GM12878 (cell line): ENCODE data around the gene ANO7. TPM values are rescaled to one million over a fixed set of nuclear protein-coding genes. Genes with fewer than 3 reads are reported as not detected.

Experiments used
- ATAC-seq: fragments of 200-7000 bp; cut with Tn5 transposase; 3 replicates; pipeline ENCODE4 v1.9.1; 2020; ENCODE audit warnings: mild to moderate bottlenecking, moderate library complexity
- BruUV-seq: library from RNA; stranded (reverse); fragments of 400-500 nt; replicated peaks from 2 replicates; lab custom pipeline; 2021; lab: Mats Ljungman, UMichigan
- CTCF ChIA-PET: fragments of 300-600 bp; sonication (Branson Sonifier 250); formaldehyde crosslinking; extraction: SDS; loops from one replicate; lab custom pipeline; 2021; ENCODE audit warnings: inconsistent platforms; lab: Yijun Ruan, JAX
- POLR2A ChIA-PET: fragments of 350-600 bp; formaldehyde crosslinking; extraction: SDS; loops from one replicate; lab custom pipeline; 2021; ENCODE audit warnings: inconsistent platforms; lab: Charles Lee
- RAD21 ChIA-PET: fragments of 300-600 bp; sonication (Branson Sonifier 250); formaldehyde crosslinking; loops from one replicate; lab custom pipeline; 2023; ENCODE audit warnings: antibody characterized with exemption; ENCODE audit not compliant: unreplicated experiment; lab: Charles Lee
- SMC1A ChIA-PET: fragments of 300-600 bp; sonication (Branson Sonifier 250); formaldehyde crosslinking; loops from one replicate; lab custom pipeline; 2023; ENCODE audit not compliant: unreplicated experiment, uncharacterized antibody; lab: Charles Lee
- DNase-seq: peaks from one replicate; pipeline ENCODE4 v3.0.0-alpha.2; 2011; ENCODE audit warnings: low read depth, low spot score
- FAIRE-seq: peaks from 3 replicates; lab custom pipeline; 2011; peaks lifted over from hg19 to GRCh38; lab: Jason Lieb, UNC
- H2AFZ ChIP-seq: 2 replicates; pipeline ENCODE4 v1.6.0; 2011; ENCODE audit warnings: low read depth, low read length, control low read depth; ENCODE audit not compliant: control insufficient read depth
- H3K27ac ChIP-seq: 2 replicates; pipeline ENCODE4 v1.5.1; 2011; ENCODE audit warnings: control low read depth; ENCODE audit not compliant: control insufficient read depth, insufficient read depth
- H3K27me3 ChIP-seq, 2 experiments: replicated peaks in 1 of 2; 2 replicates each; pipeline versions ENCODE4 v1.6.0 to v1.6.1; 2011; ENCODE audit warnings: low read length in 1 of 2; ENCODE audit not compliant: control insufficient read depth in 2 of 2, insufficient read depth in 2 of 2
- H3K36me3 ChIP-seq, 2 experiments: 2 replicates each; pipeline ENCODE4 v1.5.1; 2011; ENCODE audit warnings: low read length in 1 of 2; ENCODE audit not compliant: control insufficient read depth in 2 of 2, insufficient read depth in 2 of 2
- H3K4me1 ChIP-seq: 2 replicates; pipeline ENCODE4 v1.6.1; 2011; ENCODE audit warnings: mild to moderate bottlenecking, low read length, moderate library complexity, mixed read lengths; ENCODE audit not compliant: control insufficient read depth, insufficient read depth
- H3K4me2 ChIP-seq: 2 replicates; pipeline ENCODE4 v1.6.0; 2011; ENCODE audit warnings: control low read depth; ENCODE audit not compliant: control insufficient read depth, insufficient read depth
- H3K4me3 ChIP-seq: fragments of 200-600 bp; sonication (generic); 2 replicates; pipeline ENCODE4 v1.5.1; 2016
- H3K79me2 ChIP-seq: 2 replicates; pipeline ENCODE4 v1.6.0; 2011; ENCODE audit warnings: low read length; ENCODE audit not compliant: control insufficient read depth, insufficient read depth
- H3K9ac ChIP-seq: 2 replicates; pipeline ENCODE4 v1.8.0; 2011; ENCODE audit warnings: low read length, control low read depth, mixed read lengths; ENCODE audit not compliant: control insufficient read depth, insufficient read depth
- H3K9me3 ChIP-seq: replicated peaks from 3 replicates; pipeline ENCODE4 v1.5.1; 2011; ENCODE audit warnings: mild to moderate bottlenecking, low read length; ENCODE audit not compliant: control insufficient read depth, insufficient read depth
- H4K20me1 ChIP-seq: 2 replicates; pipeline ENCODE4 v1.6.0; 2011; ENCODE audit not compliant: control insufficient read depth, insufficient read depth
- CBX5 ChIP-seq: sonication (generic); IDR thresholded peaks from 2 replicates; pipeline ENCODE4 v1.6.1; 2016; ENCODE audit warnings: low read depth, moderate library complexity, mild to moderate bottlenecking, inconsistent platforms
- CEBPB ChIP-seq, 2 experiments: fragments of 150-350 bp in 1 of 2; IDR thresholded peaks; 2 replicates each; pipeline ENCODE4 v1.6.1; 2012 to 2014; ENCODE audit warnings: low read depth in 2 of 2, low read length in 2 of 2, borderline replicate concordance in 1 of 2, inconsistent platforms in 1 of 2
- EZH2 ChIP-seq: IDR thresholded peaks from 2 replicates; pipeline ENCODE4 v1.6.1; 2012; ENCODE audit warnings: low read depth, mild to moderate bottlenecking, control low read depth, inconsistent platforms, low read length, borderline replicate concordance; ENCODE audit not compliant: control insufficient read depth
- PAX5 ChIP-seq: IDR thresholded peaks from 2 replicates; pipeline ENCODE4 v1.6.1; 2011; ENCODE audit warnings: low read depth, low read length, borderline replicate concordance
- PAX8 ChIP-seq: fragments of 450-650 bp; IDR thresholded peaks from 2 replicates; pipeline ENCODE4 v1.6.1; 2017; ENCODE audit warnings: mild to moderate bottlenecking, moderate library complexity
- POLR2AphosphoS5 ChIP-seq: IDR thresholded peaks from 2 replicates; pipeline ENCODE4 v1.6.1; 2011; ENCODE audit warnings: mild to moderate bottlenecking, low read length, inconsistent platforms
- RFX5 ChIP-seq: IDR thresholded peaks from 2 replicates; pipeline ENCODE4 v1.6.1; 2011; ENCODE audit warnings: low read depth, low read length, improper control_type of control experiment
- SMARCA5 ChIP-seq: fragments of 450-650 bp; IDR thresholded peaks from 2 replicates; pipeline ENCODE4 v1.6.1; 2017; ENCODE audit warnings: mild to moderate bottlenecking
- SREBF1 ChIP-seq: IDR thresholded peaks from 2 replicates; pipeline ENCODE4 v1.6.1; 2012; ENCODE audit warnings: mild to moderate bottlenecking, low read length
- SREBF2 ChIP-seq: IDR thresholded peaks from 2 replicates; pipeline ENCODE4 v1.6.1; 2012; ENCODE audit warnings: mild to moderate bottlenecking, low read length
- SRF ChIP-seq, 2 experiments: IDR thresholded peaks; 2 replicates each; pipeline ENCODE4 v1.6.1; 2011; ENCODE audit warnings: low read depth in 2 of 2, low read length in 2 of 2, mild to moderate bottlenecking in 1 of 2, moderate library complexity in 1 of 2
- WGBS: methylation state at CpG from one replicate; pipeline ENCODE4 v1.1.6; 2016; ENCODE audit warnings: low lambda C conversion rate; ENCODE audit not compliant: insufficient replicate concordance, insufficient coverage; ENCODE audit errors: missing lambda C conversion rate; 5-methylcytosine and 5-hydroxymethylcytosine counted together
- in situ Hi-C: fragments of 300-500 bp; cut with MboI; formaldehyde crosslinking; loops from 9 replicates; pipeline ENCODE4 v1.14.3; 2018; ENCODE audit warnings: mixed read lengths
- intact Hi-C: fragments of 100-400 bp; cut with micrococcal nuclease; formaldehyde crosslinking; loops from one replicate; pipeline ENCODE4 v1.14.2; 2022; ENCODE audit not compliant: unreplicated experiment
- polyA plus RNA-seq, 11 experiments: library from polyadenylated mRNA; depleted of rRNA in 4 of 11; unstranded in 6 of 11; stranded (reverse) in 5 of 11; fragments of >200 nt; fragmentation: Nextera tagmentation in 4 of 11; fragmentation: Illumina TruSeq in 1 of 11; extraction: Ambion mirVana in 4 of 11; extraction: Trizol in 1 of 11; gene quantifications; 1 replicate in 1 of 11; 2 replicates in 10 of 11; pipeline versions ENCODE4 v1.2.1 to v1.2.3, GENCODE V29; 2011 to 2016; ENCODE audit warnings: inconsistent platforms in 2 of 11, missing spikeins in 2 of 11, low read depth in 1 of 11
- total RNA-seq, 4 experiments: library from RNA; depleted of rRNA in 3 of 4; stranded (reverse); fragments of >200 nt in 3 of 4; fragmentation: Illumina TruSeq in 1 of 4; extraction: Trizol in 1 of 4; gene quantifications; 2 replicates each; pipeline versions ENCODE4 v1.2.1 to v1.2.3, GENCODE V29; 2013 to 2021
- TF ChIP-seq, protein P1 (sequence below): fragments of 450-650 bp; IDR thresholded peaks from 2 replicates; pipeline ENCODE4 v1.6.1; 2016; ENCODE audit warnings: mild to moderate bottlenecking

The ANO7 gene
- total and polyA plus RNA-seq, 10 of the 15 experiments (the other 5 are each of a cell fraction or from before 2014, with no cell fraction given): 0.08 to 1.4 (median 0.44) TPM

DNA sequence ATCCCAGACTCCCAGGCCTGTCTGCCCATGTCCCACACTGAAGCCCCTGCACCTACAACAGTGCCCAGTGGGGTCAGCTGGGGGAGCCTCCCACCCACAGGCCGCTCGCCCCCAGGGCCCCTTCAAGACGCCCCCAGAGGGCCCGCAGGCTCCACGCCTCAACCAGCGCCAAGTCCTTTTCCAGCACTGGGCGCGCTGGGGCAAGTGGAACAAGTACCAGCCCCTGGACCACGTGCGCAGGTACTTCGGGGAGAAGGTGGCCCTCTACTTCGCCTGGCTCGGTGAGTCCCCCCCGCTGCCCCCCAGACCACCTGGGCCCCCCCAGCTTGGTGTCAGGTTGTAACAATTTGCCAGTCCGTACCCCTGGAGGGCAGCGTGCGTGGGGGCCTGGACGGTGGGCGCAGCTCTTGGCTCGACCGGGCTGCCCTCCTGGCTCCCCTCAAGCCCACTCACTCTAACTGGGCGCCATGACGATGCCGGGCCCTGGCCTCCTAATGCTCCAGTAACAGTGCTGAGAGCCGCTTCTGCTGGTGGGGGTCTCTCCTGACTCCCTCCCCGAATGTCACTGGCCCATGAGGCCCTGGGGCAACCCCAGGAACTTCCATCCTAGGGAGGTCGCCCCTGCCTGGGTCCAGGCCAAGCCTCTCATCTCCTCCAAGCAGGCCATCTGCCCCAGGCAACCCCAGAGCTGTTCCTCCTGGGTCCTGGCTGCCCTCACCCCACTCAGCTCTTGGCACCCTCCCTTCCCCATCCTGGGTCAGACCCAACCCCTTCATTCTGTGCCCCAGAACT is 14.9 kb downstream of the ANO7 start (continued):
- TF ChIP-seq SMARCA5 (no peak), RFX5 (no peak), SRF (IDR thresholded peaks at IDR 0.05; ENCODE audit: low read depth in 2 of 2, low read length in 2 of 2) (no peak), CBX5 (no peak), SREBF1 (no peak)

DNA sequence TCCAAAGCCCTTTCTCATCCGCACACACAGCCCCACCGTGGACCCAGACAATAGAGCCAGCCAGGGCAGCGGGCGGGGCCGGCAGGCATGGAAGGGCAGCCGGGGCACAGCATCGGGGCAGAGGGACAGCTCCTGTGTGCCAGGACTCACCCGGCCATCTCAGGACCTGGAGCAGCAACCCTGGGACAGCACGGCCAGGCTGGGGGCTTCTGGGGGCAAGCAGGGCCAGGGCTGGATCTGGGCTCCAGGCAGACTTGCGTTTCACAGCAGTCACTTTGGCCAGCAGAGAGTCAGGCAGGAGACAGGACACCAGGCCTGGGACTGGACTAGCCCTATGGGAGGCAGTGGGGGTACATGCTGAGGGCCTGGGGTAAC is 15.5 kb downstream of the ANO7 start:
- no TSS peak for BruUV-seq
- no peaks in the 10 kb centered on the region for H3K9me3 ChIP-seq
- no peak for TF ChIP-seq SREBF2
- H3K27me3 ChIP-seq: no peaks in the 10 kb centered on the region
- no peak for DNase-seq
- intact Hi-C loops: no loop called here
- CTCF ChIA-PET: no interaction called here
- H3K79me2 ChIP-seq: no peaks in the 10 kb centered on the region
- H4K20me1 ChIP-seq: no peaks in the 10 kb centered on the region
- RAD21 ChIA-PET: no interaction called here
- H3K27ac ChIP-seq: no peak overlapping the region
- H3K9ac ChIP-seq: no peak overlapping the region
- SMC1A ChIA-PET: no interaction called here
- H3K4me3 ChIP-seq: no peak overlapping the region
- no peaks in the 10 kb centered on the region for H3K4me1 ChIP-seq
- peak; percentile 17; the same call in 2 of the 3 replicates for ATAC-seq
- FAIRE-seq: no peak
- WGBS: 71% methylated on average over 10 of the region's 10 CpGs
- no peak overlapping the region for H3K4me2 ChIP-seq
- in situ Hi-C loops: no loop called here
- H2AFZ ChIP-seq: no peak overlapping the region
- no peaks in the 10 kb centered on the region for H3K36me3 ChIP-seq
- POLR2A ChIA-PET: no interaction called here

DNA sequence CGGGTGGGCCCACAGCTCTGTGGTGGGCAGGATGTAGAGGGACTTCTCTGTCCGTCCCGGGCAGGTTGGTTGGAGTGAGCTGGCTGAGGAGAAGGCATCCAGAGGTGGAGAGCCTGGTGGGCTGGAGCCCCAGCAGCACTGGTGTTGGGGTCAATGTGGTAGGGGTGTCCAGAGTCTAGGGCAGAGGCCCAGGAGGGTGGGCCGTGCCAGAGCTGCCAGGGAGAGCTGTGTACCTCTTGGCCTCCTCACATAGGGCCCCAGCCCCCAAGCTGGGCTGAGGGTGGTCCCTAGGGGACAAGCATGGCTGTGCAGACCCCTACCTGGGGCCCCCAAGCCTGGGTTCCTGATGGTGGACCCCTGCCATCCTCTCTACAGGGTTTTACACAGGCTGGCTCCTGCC is 16.0 kb downstream of the ANO7 start:
- POLR2A ChIA-PET: no interaction called here
- Histone ChIP-seq H3K36me3 (no peaks in the 10 kb centered on the region), H3K4me1 (no peaks in the 10 kb centered on the region), H3K27me3 (no peaks in the 10 kb centered on the region), H3K27ac (no peak overlapping the region), H2AFZ (no peak overlapping the region), H3K9me3 (no peaks in the 10 kb centered on the region), H3K79me2 (no peaks in the 10 kb centered on the region), H4K20me1 (no peaks in the 10 kb centered on the region), H3K4me2 (no peak overlapping the region), H3K9ac (no peak overlapping the region), H3K4me3 (no peak overlapping the region)
- 23% methylated on average over 4 of the region's 4 CpGs for WGBS
- CTCF ChIA-PET: no interaction called here
- ATAC-seq: peak; percentile 12; the same call in 1 of the 3 replicates
- TF ChIP-seq POLR2AphosphoS5 (no peak), EZH2 (no peak), CEBPB (IDR thresholded peaks at IDR 0.05; ENCODE audit: borderline replicate concordance in 1 of 2, low read depth in 2 of 2, low read length in 2 of 2) (no peak), PAX8 (no peak), PAX5 (no peak)
- TF ChIP-seq, protein P1, sequence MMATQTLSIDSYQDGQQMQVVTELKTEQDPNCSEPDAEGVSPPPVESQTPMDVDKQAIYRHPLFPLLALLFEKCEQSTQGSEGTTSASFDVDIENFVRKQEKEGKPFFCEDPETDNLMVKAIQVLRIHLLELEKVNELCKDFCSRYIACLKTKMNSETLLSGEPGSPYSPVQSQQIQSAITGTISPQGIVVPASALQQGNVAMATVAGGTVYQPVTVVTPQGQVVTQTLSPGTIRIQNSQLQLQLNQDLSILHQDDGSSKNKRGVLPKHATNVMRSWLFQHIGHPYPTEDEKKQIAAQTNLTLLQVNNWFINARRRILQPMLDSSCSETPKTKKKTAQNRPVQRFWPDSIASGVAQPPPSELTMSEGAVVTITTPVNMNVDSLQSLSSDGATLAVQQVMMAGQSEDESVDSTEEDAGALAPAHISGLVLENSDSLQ: no peak
- FAIRE-seq: no peak
- DNase-seq: no peak
- SMC1A ChIA-PET: no interaction called here
- in situ Hi-C loops (no loop called here), intact Hi-C loops (no loop called here)
- BruUV-seq: no TSS peak
- RAD21 ChIA-PET: no interaction called here
